Progenitor cell of endocrine pancreas (in vitro differentiated cells): Measurements from ENCODE around the gene ITCH. TPM values are rescaled to one million over a fixed set of nuclear protein-coding genes. Genes with fewer than 3 reads are reported as not detected.
"Not testable (repeated sequence)": the region's sequence is repeated elsewhere in the genome, so short reads cannot be mapped to it uniquely, and the experiment has no call there.

ENCODE experiments used
- DNase-seq: peaks from one replicate; pipeline ENCODE4 v3.0.0; 2021; ENCODE audit warnings: low spot score; ENCODE audit not compliant: unreplicated experiment
- H3K27ac Mint-ChIP-seq: 2 replicates; pipeline ENCODE4 v1.8.0; 2021; ENCODE audit warnings: mild to moderate bottlenecking, moderate library complexity, mixed read lengths
- H3K27me3 Mint-ChIP-seq: 2 replicates; pipeline ENCODE4 v1.8.0; 2021; ENCODE audit warnings: mixed read lengths
- H3K36me3 Mint-ChIP-seq: 2 replicates; pipeline ENCODE4 v1.8.0; 2022; ENCODE audit warnings: mixed read lengths; ENCODE audit not compliant: insufficient read depth
- H3K4me1 Mint-ChIP-seq: 2 replicates; pipeline ENCODE4 v1.8.0; 2021; ENCODE audit warnings: low read depth, mixed read lengths
- H3K4me3 Mint-ChIP-seq: 2 replicates; pipeline ENCODE4 v1.8.0; 2021; ENCODE audit warnings: low read depth, mild to moderate bottlenecking, moderate library complexity, mixed read lengths
- H3K9me3 Mint-ChIP-seq: 2 replicates; pipeline ENCODE4 v1.8.0; 2021; ENCODE audit warnings: low read depth, mixed read lengths
- total RNA-seq: library from RNA; stranded (reverse); gene quantifications from 2 replicates; pipeline ENCODE4 v1.2.1, GENCODE V29; 2021
- TF ChIP-seq, protein P1 (sequence below): fragments of 200-600 bp; sonication (generic); IDR thresholded peaks from one replicate; pipeline ENCODE4 v1.5.0; 2021; ENCODE audit warnings: antibody characterized with exemption, mild to moderate bottlenecking; ENCODE audit not compliant: unreplicated experiment

ITCH gene
- total RNA-seq, 1 donor from 2014 or later, result 83.9 TPM

GRCh38 chr20:34491932-34492509 is 128.9 kb downstream of the ITCH start:
- no peak for DNase-seq
- Mint-ChIP-seq H3K27me3 (no peaks in the 10 kb centered on the region), H3K4me1 (no peaks in the 10 kb centered on the region), H3K36me3 (peaks cover 53% of the 10 kb centered on the region), H3K4me3 (no peak overlapping the region), H3K9me3 (peaks cover 4% of the 10 kb centered on the region), H3K27ac (no peak overlapping the region)
- TF ChIP-seq, protein P1, sequence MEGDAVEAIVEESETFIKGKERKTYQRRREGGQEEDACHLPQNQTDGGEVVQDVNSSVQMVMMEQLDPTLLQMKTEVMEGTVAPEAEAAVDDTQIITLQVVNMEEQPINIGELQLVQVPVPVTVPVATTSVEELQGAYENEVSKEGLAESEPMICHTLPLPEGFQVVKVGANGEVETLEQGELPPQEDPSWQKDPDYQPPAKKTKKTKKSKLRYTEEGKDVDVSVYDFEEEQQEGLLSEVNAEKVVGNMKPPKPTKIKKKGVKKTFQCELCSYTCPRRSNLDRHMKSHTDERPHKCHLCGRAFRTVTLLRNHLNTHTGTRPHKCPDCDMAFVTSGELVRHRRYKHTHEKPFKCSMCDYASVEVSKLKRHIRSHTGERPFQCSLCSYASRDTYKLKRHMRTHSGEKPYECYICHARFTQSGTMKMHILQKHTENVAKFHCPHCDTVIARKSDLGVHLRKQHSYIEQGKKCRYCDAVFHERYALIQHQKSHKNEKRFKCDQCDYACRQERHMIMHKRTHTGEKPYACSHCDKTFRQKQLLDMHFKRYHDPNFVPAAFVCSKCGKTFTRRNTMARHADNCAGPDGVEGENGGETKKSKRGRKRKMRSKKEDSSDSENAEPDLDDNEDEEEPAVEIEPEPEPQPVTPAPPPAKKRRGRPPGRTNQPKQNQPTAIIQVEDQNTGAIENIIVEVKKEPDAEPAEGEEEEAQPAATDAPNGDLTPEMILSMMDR, result no peak

DNA sequence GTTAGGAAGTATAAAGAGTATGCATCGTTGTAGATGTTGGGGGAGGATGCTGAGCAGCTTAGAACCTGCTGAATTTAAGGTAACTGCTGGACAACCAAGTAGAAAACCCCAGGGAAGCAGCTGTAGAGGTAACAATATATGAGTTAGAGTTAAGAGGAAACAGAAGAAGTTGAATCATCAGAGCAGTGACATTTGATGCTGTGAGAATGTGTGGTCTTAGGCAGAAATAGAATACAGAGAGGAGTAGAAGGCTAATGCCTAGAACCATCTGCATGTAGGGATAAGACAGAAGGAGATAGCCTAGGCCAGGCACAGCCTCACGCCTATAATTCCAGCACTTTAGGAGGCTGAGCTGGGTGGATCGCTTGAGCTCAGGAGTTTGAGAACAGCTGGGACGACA is 130.6 kb downstream of the ITCH start:
- Mint-ChIP-seq H3K36me3 (peaks cover 58% of the 10 kb centered on the region), H3K27ac (no peak overlapping the region)

GRCh38 chr20:34495307-34495706 is 132.2 kb downstream of the ITCH start:
- H3K27ac Mint-ChIP-seq, result no peak overlapping the region
- no peak overlapping the region for H3K4me3 Mint-ChIP-seq
- H3K27me3 Mint-ChIP-seq, result no peaks in the 10 kb centered on the region
- H3K36me3 Mint-ChIP-seq, result peaks cover 64% of the 10 kb centered on the region
- peaks cover 32% of the 10 kb centered on the region for H3K9me3 Mint-ChIP-seq
- no peaks in the 10 kb centered on the region for H3K4me1 Mint-ChIP-seq
- DNase-seq, result no peak
- TF ChIP-seq, protein P1, result no peak

More for the DNA sequence above, 130.6 kb downstream of the ITCH start:
- no peak overlapping the region for H3K4me3 Mint-ChIP-seq
- H3K9me3 Mint-ChIP-seq, result peaks cover 18% of the 10 kb centered on the region
- TF ChIP-seq, protein P1, result no peak
- no peaks in the 10 kb centered on the region for H3K4me1 Mint-ChIP-seq
- H3K27me3 Mint-ChIP-seq, result no peaks in the 10 kb centered on the region
- no peak for DNase-seq

DNA sequence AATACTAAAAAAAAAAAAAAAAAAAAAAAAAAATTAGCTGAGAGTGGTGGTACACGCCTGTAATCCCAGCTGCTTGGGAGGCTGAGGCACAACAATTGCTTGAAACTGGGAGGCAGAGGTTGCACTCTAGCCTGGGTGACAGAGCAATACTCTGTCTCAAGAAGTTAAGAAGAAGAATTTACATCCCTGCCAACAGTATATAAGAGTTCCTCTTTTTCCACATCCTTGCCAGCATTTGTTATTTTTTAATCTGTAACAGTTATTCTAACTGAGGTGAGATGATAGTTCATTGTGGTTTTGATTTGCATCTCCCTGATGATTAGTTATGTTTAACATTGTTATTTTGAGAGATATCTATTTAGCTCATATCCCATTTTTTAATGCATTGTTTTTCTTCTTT is 132.8 kb downstream of the ITCH start:
- DNase-seq, result no peak
- peaks cover 38% of the 10 kb centered on the region for H3K9me3 Mint-ChIP-seq
- no peak overlapping the region for H3K4me3 Mint-ChIP-seq
- peaks cover 69% of the 10 kb centered on the region for H3K36me3 Mint-ChIP-seq
- TF ChIP-seq, protein P1, result no peak
- no peaks in the 10 kb centered on the region for H3K27me3 Mint-ChIP-seq
- H3K27ac Mint-ChIP-seq, result no peak overlapping the region
- no peaks in the 10 kb centered on the region for H3K4me1 Mint-ChIP-seq

GRCh38 chr20:34497596-34497995 is 134.5 kb downstream of the ITCH start:
- not testable (repeated sequence) for H3K27ac Mint-ChIP-seq, H3K4me3 Mint-ChIP-seq, DNase-seq, H3K4me1 Mint-ChIP-seq, H3K27me3 Mint-ChIP-seq
- Mint-ChIP-seq H3K9me3 (peaks cover 38% of the 10 kb centered on the region), H3K36me3 (peaks cover 72% of the 10 kb centered on the region)

GRCh38 chr20:34500823-34501222 is 137.8 kb downstream of the ITCH start:
- Mint-ChIP-seq H3K9me3 (peaks cover 38% of the 10 kb centered on the region), H3K4me3 (no peak overlapping the region), H3K27me3 (no peaks in the 10 kb centered on the region), H3K27ac (no peak overlapping the region), H3K4me1 (no peaks in the 10 kb centered on the region), H3K36me3 (peaks cover 58% of the 10 kb centered on the region)
- TF ChIP-seq, protein P1, result no peak
- no peak for DNase-seq
